Renal pelvis (tissue), 3 donors: ENCODE measurements around the gene ADGRG1. TPM values are rescaled to one million over a fixed set of nuclear protein-coding genes. Genes with fewer than 3 reads are reported as not detected.

ENCODE experiments used
- polyA plus RNA-seq, 3 donors: library from polyadenylated mRNA; unstranded; fragments of 120-200 nt; gene quantifications; one replicate each; pipeline ENCODE4 v1.2.1, GENCODE V29; 2013; ENCODE audit not compliant: insufficient read length in 3 of 3

Gene ADGRG1
- polyA plus RNA-seq, 3 donors, result 72.4 to 84.0 (median 79.6) TPM

Other genes with a start within 250 kb of the ADGRG1 start
- under 1 TPM in 2 of 3 donors, not detected in 1; 0.21 to 0.43 TPM for gene CCL17, start 223.9 kb upstream of the ADGRG1 start, polyA plus RNA-seq
- 100 to 1,000 TPM in 1 of 3 donors, 10 to 100 TPM in 2; 95.5 to 100 (median 98.5) TPM for gene CIAPIN1, start 181.2 kb upstream of the ADGRG1 start, polyA plus RNA-seq
- gene COQ9, start 181.2 kb upstream of the ADGRG1 start, polyA plus RNA-seq, result 100 to 1,000 TPM; 100 to 114 (median 114) TPM
- 10 to 100 TPM; 84.1 to 87.3 (median 86.4) TPM for gene POLR2C, start 166.0 kb upstream of the ADGRG1 start, polyA plus RNA-seq
- 10 to 100 TPM; 34.3 to 36.8 (median 35.0) TPM for gene DOK4, start 142.1 kb upstream of the ADGRG1 start, polyA plus RNA-seq
- gene CCDC102A, start 92.1 kb upstream of the ADGRG1 start, polyA plus RNA-seq, result 10 to 100 TPM; 15.3 to 20.6 (median 19.6) TPM
- 1 to 10 TPM; 1.1 to 1.8 (median 1.1) TPM for gene ADGRG5, start 86.0 kb upstream of the ADGRG1 start, polyA plus RNA-seq
- gene ADGRG3, start 39.7 kb downstream of the ADGRG1 start, polyA plus RNA-seq, result under 1 TPM in 2 of 3 donors, not detected in 1; 0.24 to 0.51 TPM
- 1 to 10 TPM; 3.3 to 7.8 (median 3.9) TPM for gene DRC7, start 66.2 kb downstream of the ADGRG1 start, polyA plus RNA-seq
- 10 to 100 TPM; 25.4 to 26.5 (median 25.6) TPM for gene KATNB1, start 107.1 kb downstream of the ADGRG1 start, polyA plus RNA-seq
- gene KIFC3, start 173.9 kb downstream of the ADGRG1 start, polyA plus RNA-seq, result 10 to 100 TPM; 62.7 to 92.2 (median 91.4) TPM